Nephron (organoid): ENCODE results near the gene CHRNA9.
"Not testable (repeated sequence)": the region's sequence is repeated elsewhere in the genome, so short reads cannot be mapped to it uniquely, and the experiment has no call there.

Source experiments
- H3K27ac Mint-ChIP-seq, 3 experiments: 2 replicates each; pipeline ENCODE4 v1.8.0; 2020; ENCODE audit warnings: mixed read lengths in 3 of 3, mild to moderate bottlenecking in 2 of 3, moderate library complexity in 1 of 3
- H3K27me3 Mint-ChIP-seq: 2 replicates; pipeline ENCODE4 v1.8.0; 2021; ENCODE audit warnings: low read depth, mild to moderate bottlenecking, moderate library complexity, mixed read lengths
- H3K36me3 Mint-ChIP-seq: 2 replicates; pipeline ENCODE4 v1.8.0; 2020; ENCODE audit warnings: low read depth, mixed read lengths
- H3K4me1 Mint-ChIP-seq: 2 replicates; pipeline ENCODE4 v1.8.0; 2020; ENCODE audit warnings: mixed read lengths
- H3K4me3 Mint-ChIP-seq, 3 experiments: 2 replicates each; pipeline ENCODE4 v1.8.0; 2020; ENCODE audit warnings: mild to moderate bottlenecking in 3 of 3, mixed read lengths in 3 of 3, moderate library complexity in 2 of 3
- H3K9me3 Mint-ChIP-seq: 2 replicates; pipeline ENCODE4 v1.8.0; 2020; ENCODE audit warnings: mixed read lengths
- CTCF ChIP-seq, 3 experiments: fragments of 200-600 bp; sonication (generic); IDR thresholded peaks; one replicate each; pipeline ENCODE4 v1.5.0; 2021; ENCODE audit warnings: antibody characterized with exemption in 3 of 3; ENCODE audit not compliant: unreplicated experiment in 3 of 3

The CHRNA9 gene

GRCh38 chr4:40294339-40294738, 40.8 kb upstream of the CHRNA9 start:
- no peaks in the 10 kb centered on the region for H3K36me3 Mint-ChIP-seq
- H3K4me3 Mint-ChIP-seq, result no peak overlapping the region
- TF ChIP-seq CTCF (IDR thresholded peaks at IDR 0.05; ENCODE audit: unreplicated experiment in 3 of 3), result no peak
- H3K27ac Mint-ChIP-seq, result no peak overlapping the region
- no peaks in the 10 kb centered on the region for H3K4me1 Mint-ChIP-seq
- H3K27me3 Mint-ChIP-seq, result peaks cover 6% of the 10 kb centered on the region
- peaks cover 5% of the 10 kb centered on the region for H3K9me3 Mint-ChIP-seq

- not testable (repeated sequence) for H3K4me1 Mint-ChIP-seq, H3K36me3 Mint-ChIP-seq, H3K27ac Mint-ChIP-seq, H3K9me3 Mint-ChIP-seq, H3K4me3 Mint-ChIP-seq, H3K27me3 Mint-ChIP-seq
These were observed 40.1 kb upstream of the CHRNA9 start for GRCh38 chr4:40295030-40295429.

- TF ChIP-seq CTCF (IDR thresholded peaks at IDR 0.05; ENCODE audit: unreplicated experiment in 3 of 3), result no peak
- no peaks in the 10 kb centered on the region for H3K36me3 Mint-ChIP-seq
- peaks cover 5% of the 10 kb centered on the region for H3K9me3 Mint-ChIP-seq
- H3K4me3 Mint-ChIP-seq, result no peak overlapping the region
- no peaks in the 10 kb centered on the region for H3K4me1 Mint-ChIP-seq
- H3K27ac Mint-ChIP-seq, result no peak overlapping the region
- peaks cover 6% of the 10 kb centered on the region for H3K27me3 Mint-ChIP-seq
These were observed 39.6 kb upstream of the CHRNA9 start for GRCh38 chr4:40295572-40295971.

- peaks cover 10% of the 10 kb centered on the region for H3K27me3 Mint-ChIP-seq
- H3K9me3 Mint-ChIP-seq, result no peaks in the 10 kb centered on the region
- no peak overlapping the region for H3K4me3 Mint-ChIP-seq
- H3K27ac Mint-ChIP-seq, result no peak overlapping the region
- no peaks in the 10 kb centered on the region for H3K36me3 Mint-ChIP-seq
- no peak for TF ChIP-seq CTCF (IDR thresholded peaks at IDR 0.05; ENCODE audit: unreplicated experiment in 3 of 3)
- no peaks in the 10 kb centered on the region for H3K4me1 Mint-ChIP-seq
These were observed 36.0 kb upstream of the CHRNA9 start for GRCh38 chr4:40299126-40299525.

- no peak for TF ChIP-seq CTCF (IDR thresholded peaks at IDR 0.05; ENCODE audit: unreplicated experiment in 3 of 3)
These were observed 35.3 kb upstream of the CHRNA9 start for GRCh38 chr4:40299811-40300292.

GRCh38 chr4:40300371-40301162, 34.6 kb upstream of the CHRNA9 start:
- no peaks in the 10 kb centered on the region for H3K9me3 Mint-ChIP-seq
- no peaks in the 10 kb centered on the region for H3K36me3 Mint-ChIP-seq
- no peak overlapping the region for H3K4me3 Mint-ChIP-seq
- no peak overlapping the region for H3K27ac Mint-ChIP-seq
- H3K27me3 Mint-ChIP-seq, result peaks cover 10% of the 10 kb centered on the region
- no peaks in the 10 kb centered on the region for H3K4me1 Mint-ChIP-seq
- no peak for TF ChIP-seq CTCF (IDR thresholded peaks at IDR 0.05; ENCODE audit: unreplicated experiment in 3 of 3)

More at GRCh38 chr4:40299811-40300292, 35.3 kb upstream of the CHRNA9 start:
- H3K4me3 Mint-ChIP-seq, result no peak overlapping the region
- H3K9me3 Mint-ChIP-seq, result no peaks in the 10 kb centered on the region
- H3K27ac Mint-ChIP-seq, result no peak overlapping the region
- no peaks in the 10 kb centered on the region for H3K4me1 Mint-ChIP-seq
- peaks cover 10% of the 10 kb centered on the region for H3K27me3 Mint-ChIP-seq
- no peaks in the 10 kb centered on the region for H3K36me3 Mint-ChIP-seq
